ENCODE measurements around the gene UBE2S.

GRCh38 chr19:55391702-55392615, 15.6 kb downstream of the UBE2S start:
- TF ChIP-seq EZH2 (IDR thresholded peaks at IDR 0.05) (no peak), POLR2AphosphoS5 (IDR thresholded peaks at IDR 0.05; ENCODE audit: borderline replicate concordance, low read depth, low read length) (no peak), FOXP2 (optimal IDR thresholded peaks at IDR 0.05; ENCODE audit: control extremely low read depth, extremely low read length, insufficient read depth) (no peak)
